Adrenal gland (tissue), 5 donors: ENCODE measurements around the gene CROCC.
"Not testable (repeated sequence)": the region's sequence is repeated elsewhere in the genome, so short reads cannot be mapped to it uniquely, and the experiment has no call there.

ENCODE experiments used
- CTCF ChIP-seq, 6 experiments: fragments of 450-650 bp in 4 of 6; fragments of 200-600 bp in 2 of 6; sonication (generic) in 1 of 6; IDR thresholded peaks; 1 replicate in 5 of 6; 2 replicates in 1 of 6; pipeline versions ENCODE4 v1.5.1 to v1.8.0; 2016 to 2021; ENCODE audit warnings: antibody characterized with exemption in 6 of 6, mild to moderate bottlenecking in 2 of 6, moderate library complexity in 1 of 6
- POLR2A ChIP-seq, 2 donors: fragments of 450-650 bp; IDR thresholded peaks; one replicate each; pipeline ENCODE4 v1.6.1; 2017; ENCODE audit warnings: antibody characterized with exemption in 2 of 2, mild to moderate bottlenecking in 2 of 2, moderate library complexity in 1 of 2
- donor health status: DM: no; HTN: no; CAD: no.

GRCh38 chr1:16936580-16936979, 14.8 kb downstream of the CROCC start:
- not testable (repeated sequence) for TF ChIP-seq CTCF, POLR2A (IDR thresholded peaks at IDR 0.05)
